Tibial nerve (tissue), 4 donors: ENCODE results near the gene BET1L. TPM values are rescaled to one million over a fixed set of nuclear protein-coding genes. Genes with fewer than 3 reads are reported as not detected.

Experiments used
- DNase-seq, 2 donors: peaks; one replicate each; pipeline ENCODE4 v3.0.0-alpha.2; 2019; ENCODE audit warnings: low spot score in 2 of 2
- H3K27ac ChIP-seq, 4 donors: fragments of 200-600 bp; sonication (generic) in 3 of 4; one replicate each; pipeline ENCODE4 v1.5.1; 2017 to 2019; ENCODE audit warnings: mild to moderate bottlenecking in 1 of 4
- H3K27me3 ChIP-seq, 2 donors: fragments of 200-600 bp; sonication (generic) in 1 of 2; one replicate each; pipeline versions ENCODE4 v1.5.1 to v1.6.0; 2017 to 2019
- H3K36me3 ChIP-seq, 3 donors: fragments of 200-600 bp; sonication (generic); one replicate each; pipeline ENCODE4 v1.5.1; 2018 to 2019
- H3K4me1 ChIP-seq, 4 donors: fragments of 200-600 bp; sonication (generic) in 3 of 4; one replicate each; pipeline ENCODE4 v1.5.1; 2017 to 2019
- H3K4me3 ChIP-seq, 4 donors: fragments of 200-600 bp; sonication (generic) in 3 of 4; one replicate each; pipeline ENCODE4 v1.5.1; 2017 to 2019; ENCODE audit warnings: mild to moderate bottlenecking in 1 of 4, moderate library complexity in 1 of 4
- H3K9me3 ChIP-seq, 4 donors: fragments of 200-600 bp; sonication (generic) in 3 of 4; one replicate each; pipeline ENCODE4 v1.5.1; 2017 to 2019
- EP300 ChIP-seq, 2 donors: sonication (generic); formaldehyde crosslinking; IDR thresholded peaks; one replicate each; pipeline ENCODE4 v1.6.1; 2017; ENCODE audit warnings: antibody characterized with exemption in 2 of 2, mild to moderate bottlenecking in 1 of 2
- POLR2A ChIP-seq, 2 donors: fragments of 450-650 bp; IDR thresholded peaks; one replicate each; pipeline ENCODE4 v1.6.1; 2017; ENCODE audit warnings: antibody characterized with exemption in 2 of 2, mild to moderate bottlenecking in 2 of 2, moderate library complexity in 2 of 2
- WGBS, 2 donors: methylation state at CpG; one replicate each; pipeline ENCODE4 v1.1.5; 2018; 5-methylcytosine and 5-hydroxymethylcytosine counted together
- total RNA-seq, 4 donors: library from RNA; depleted of rRNA; stranded (reverse); fragments of >200 nt; gene quantifications; one replicate each; pipeline ENCODE4 v1.1.0, GENCODE V29; 2016
- TF ChIP-seq, protein P1 (sequence below), 5 experiments: fragments of 200-600 bp in 3 of 5; fragments of 450-650 bp in 2 of 5; sonication (generic) in 3 of 5; IDR thresholded peaks; one replicate each; pipeline ENCODE4 v1.5.1; 2016 to 2019; ENCODE audit warnings: antibody characterized with exemption in 5 of 5, mild to moderate bottlenecking in 3 of 5, moderate library complexity in 2 of 5

Gene BET1L
- total RNA-seq, 4 donors from 2014 or later: 30.9 to 43.9 (median 38.7) TPM

DNA sequence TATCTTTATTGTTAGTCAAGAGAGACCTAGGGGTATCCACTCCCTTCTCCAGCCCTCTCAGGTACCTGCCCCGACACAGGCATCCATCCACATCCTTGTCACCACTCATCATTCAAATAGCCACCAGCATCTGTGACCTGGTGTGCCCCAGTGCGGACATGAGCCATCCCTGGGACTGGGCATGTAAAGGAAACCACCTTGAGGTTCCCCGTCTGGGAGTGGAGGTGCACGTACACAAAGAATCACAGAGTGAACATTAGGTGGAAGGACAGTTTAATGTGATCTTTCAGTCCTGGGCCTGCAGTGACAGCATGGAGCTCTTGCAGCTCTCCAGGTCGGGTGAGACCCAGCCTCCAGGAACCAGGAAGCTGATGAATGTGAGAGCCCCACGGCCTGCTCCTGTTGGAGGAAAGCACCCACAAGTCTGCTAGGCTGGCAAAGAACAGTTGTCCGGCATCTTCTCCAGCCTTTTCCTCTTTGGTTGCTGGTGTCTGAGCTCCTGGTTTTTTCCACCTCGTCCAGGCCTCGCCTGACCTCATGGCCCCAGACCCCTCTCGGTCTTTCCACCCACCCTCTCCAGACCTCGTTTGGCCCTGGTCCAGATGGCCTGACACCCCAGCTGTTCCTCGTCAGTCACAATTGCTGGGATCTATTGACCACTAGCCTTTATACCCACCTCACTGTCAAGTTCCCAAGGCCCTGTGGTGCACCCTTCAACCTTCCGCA, 46.1 kb upstream of the BET1L start:
- H3K36me3 ChIP-seq: peaks cover 0 to 56% (median 24%) of the 10 kb centered on the region in 3 donors
- no peaks in the 10 kb centered on the region for H3K27me3 ChIP-seq
- DNase-seq: no peak
- no peaks in the 10 kb centered on the region for H3K9me3 ChIP-seq
- H3K27ac ChIP-seq: no peak overlapping the region
- H3K4me1 ChIP-seq: peaks cover 0 to 9% (median 0%) of the 10 kb centered on the region in 4 donors
- TF ChIP-seq, protein P1, sequence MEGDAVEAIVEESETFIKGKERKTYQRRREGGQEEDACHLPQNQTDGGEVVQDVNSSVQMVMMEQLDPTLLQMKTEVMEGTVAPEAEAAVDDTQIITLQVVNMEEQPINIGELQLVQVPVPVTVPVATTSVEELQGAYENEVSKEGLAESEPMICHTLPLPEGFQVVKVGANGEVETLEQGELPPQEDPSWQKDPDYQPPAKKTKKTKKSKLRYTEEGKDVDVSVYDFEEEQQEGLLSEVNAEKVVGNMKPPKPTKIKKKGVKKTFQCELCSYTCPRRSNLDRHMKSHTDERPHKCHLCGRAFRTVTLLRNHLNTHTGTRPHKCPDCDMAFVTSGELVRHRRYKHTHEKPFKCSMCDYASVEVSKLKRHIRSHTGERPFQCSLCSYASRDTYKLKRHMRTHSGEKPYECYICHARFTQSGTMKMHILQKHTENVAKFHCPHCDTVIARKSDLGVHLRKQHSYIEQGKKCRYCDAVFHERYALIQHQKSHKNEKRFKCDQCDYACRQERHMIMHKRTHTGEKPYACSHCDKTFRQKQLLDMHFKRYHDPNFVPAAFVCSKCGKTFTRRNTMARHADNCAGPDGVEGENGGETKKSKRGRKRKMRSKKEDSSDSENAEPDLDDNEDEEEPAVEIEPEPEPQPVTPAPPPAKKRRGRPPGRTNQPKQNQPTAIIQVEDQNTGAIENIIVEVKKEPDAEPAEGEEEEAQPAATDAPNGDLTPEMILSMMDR (IDR thresholded peaks at IDR 0.05): no peak
- no peak for TF ChIP-seq EP300 (IDR thresholded peaks at IDR 0.05)
- TF ChIP-seq POLR2A (IDR thresholded peaks at IDR 0.05): no peak
- WGBS, 2 donors: 64 to 67% methylated on average over 13 of the region's 13 CpGs
- no peak overlapping the region for H3K4me3 ChIP-seq

- H3K27me3 ChIP-seq: no peaks in the 10 kb centered on the region
- no peak for DNase-seq
- no peak overlapping the region for H3K27ac ChIP-seq
- H3K36me3 ChIP-seq: peaks cover 0 to 62% (median 29%) of the 10 kb centered on the region in 3 donors
- no peaks in the 10 kb centered on the region for H3K9me3 ChIP-seq
- TF ChIP-seq EP300 (IDR thresholded peaks at IDR 0.05): no peak
- TF ChIP-seq, protein P1 (IDR thresholded peaks at IDR 0.05): no peak
- no peak for TF ChIP-seq POLR2A (IDR thresholded peaks at IDR 0.05)
- no peak overlapping the region for H3K4me3 ChIP-seq
- WGBS, 2 donors: 83 to 85% methylated on average over 8 of the region's 8 CpGs
- peaks cover 0 to 9% (median 0%) of the 10 kb centered on the region in 4 donors for H3K4me1 ChIP-seq
These were observed 45.5 kb upstream of the BET1L start for GRCh38 chr11:252666-253065.

GRCh38 chr11:251550-251949, 44.4 kb upstream of the BET1L start:
- Histone ChIP-seq H3K9me3 (no peaks in the 10 kb centered on the region), H3K36me3 (peaks cover 0 to 74% (median 38%) of the 10 kb centered on the region in 3 donors), H3K4me3 (no peak overlapping the region), H3K27ac (no peak overlapping the region), H3K27me3 (no peaks in the 10 kb centered on the region), H3K4me1 (peaks cover 0 to 9% (median 0%) of the 10 kb centered on the region in 4 donors)
- WGBS, 2 donors: 70 to 77% methylated on average over 10 of the region's 10 CpGs
- DNase-seq: no peak
- TF ChIP-seq, protein P1 (IDR thresholded peaks at IDR 0.05): no peak
- TF ChIP-seq POLR2A (IDR thresholded peaks at IDR 0.05) (no peak), EP300 (IDR thresholded peaks at IDR 0.05) (no peak)

DNA sequence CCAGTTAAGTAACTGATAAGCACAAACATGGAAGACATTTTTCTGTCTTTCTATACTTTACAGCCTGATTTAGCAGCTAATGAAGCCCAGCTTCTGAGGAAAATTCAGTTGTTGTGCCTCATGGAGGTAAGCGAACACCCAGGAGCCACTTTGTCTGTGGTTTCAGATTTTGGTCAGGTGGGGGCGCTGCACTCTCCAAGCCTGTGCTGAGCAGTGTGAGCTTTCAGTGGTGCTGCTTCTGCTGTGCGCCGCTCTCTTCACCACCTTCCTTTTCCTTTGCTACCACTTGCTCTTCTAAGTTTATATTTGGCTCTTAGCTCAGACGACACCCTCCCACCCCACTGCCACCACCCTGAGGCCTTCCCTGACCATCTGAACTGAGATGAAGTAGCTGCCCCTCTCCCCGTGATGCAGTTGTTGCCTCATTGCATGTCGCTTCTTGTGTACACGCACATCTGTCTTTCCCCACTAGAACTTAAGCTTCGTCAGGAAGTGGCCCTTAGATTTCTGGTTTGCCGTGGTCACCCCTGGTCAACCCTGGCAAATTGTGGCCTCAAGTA, 43.6 kb upstream of the BET1L start:
- Histone ChIP-seq H3K27ac (no peak overlapping the region), H3K4me1 (peaks cover 0 to 9% (median 0%) of the 10 kb centered on the region in 4 donors), H3K9me3 (no peaks in the 10 kb centered on the region), H3K36me3 (peaks cover 0 to 81% (median 45%) of the 10 kb centered on the region in 3 donors), H3K4me3 (no peak overlapping the region), H3K27me3 (no peaks in the 10 kb centered on the region)
- 70 to 71% methylated on average over 10 of the region's 10 CpGs for WGBS, 2 donors
- TF ChIP-seq, protein P1 (IDR thresholded peaks at IDR 0.05): peak; percentile 48 to 70 (median 62)
- no peak for TF ChIP-seq POLR2A (IDR thresholded peaks at IDR 0.05)
- TF ChIP-seq EP300 (IDR thresholded peaks at IDR 0.05): peak in 1 of 2 donors; percentile 15
- peak; percentile 52 to 70 for DNase-seq

DNA sequence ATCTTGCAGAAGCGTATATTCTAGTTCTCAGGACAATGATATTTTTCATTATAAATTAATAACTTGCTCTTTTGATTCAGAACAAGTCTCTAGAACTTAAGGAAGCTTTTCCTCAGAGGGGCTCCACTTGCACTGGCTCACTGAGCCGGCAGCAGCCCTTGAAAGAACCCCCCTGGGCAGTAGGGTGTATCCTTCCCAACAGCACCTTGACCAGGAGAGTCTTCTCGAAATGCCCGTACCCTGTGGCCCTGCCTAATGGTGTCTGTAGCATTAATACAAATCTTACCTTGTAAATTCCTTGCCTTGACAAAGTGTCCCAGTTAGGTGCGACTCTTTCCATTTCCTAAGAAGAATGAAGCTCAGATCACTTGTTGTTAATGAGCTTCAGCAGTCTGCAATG, 43.1 kb upstream of the BET1L start:
- Histone ChIP-seq H3K27ac (no peak overlapping the region), H3K4me1 (peaks cover 0 to 9% (median 0%) of the 10 kb centered on the region in 4 donors), H3K36me3 (peaks cover 0 to 85% (median 47%) of the 10 kb centered on the region in 3 donors), H3K27me3 (no peaks in the 10 kb centered on the region), H3K9me3 (no peaks in the 10 kb centered on the region), H3K4me3 (no peak overlapping the region)
- no peak for DNase-seq
- TF ChIP-seq POLR2A (IDR thresholded peaks at IDR 0.05) (no peak), EP300 (IDR thresholded peaks at IDR 0.05) (no peak)
- TF ChIP-seq, protein P1 (IDR thresholded peaks at IDR 0.05): no peak
- WGBS, 2 donors: 86 to 87% methylated on average over 5 of the region's 5 CpGs
